ENCODE measurements around the gene PGGHG. TPM values are rescaled to one million over a fixed set of nuclear protein-coding genes. Genes with fewer than 3 reads are reported as not detected.

The PGGHG gene
- total RNA-seq, 2 experiments from 2014 or later, result 670 to 671 TPM

DNA sequence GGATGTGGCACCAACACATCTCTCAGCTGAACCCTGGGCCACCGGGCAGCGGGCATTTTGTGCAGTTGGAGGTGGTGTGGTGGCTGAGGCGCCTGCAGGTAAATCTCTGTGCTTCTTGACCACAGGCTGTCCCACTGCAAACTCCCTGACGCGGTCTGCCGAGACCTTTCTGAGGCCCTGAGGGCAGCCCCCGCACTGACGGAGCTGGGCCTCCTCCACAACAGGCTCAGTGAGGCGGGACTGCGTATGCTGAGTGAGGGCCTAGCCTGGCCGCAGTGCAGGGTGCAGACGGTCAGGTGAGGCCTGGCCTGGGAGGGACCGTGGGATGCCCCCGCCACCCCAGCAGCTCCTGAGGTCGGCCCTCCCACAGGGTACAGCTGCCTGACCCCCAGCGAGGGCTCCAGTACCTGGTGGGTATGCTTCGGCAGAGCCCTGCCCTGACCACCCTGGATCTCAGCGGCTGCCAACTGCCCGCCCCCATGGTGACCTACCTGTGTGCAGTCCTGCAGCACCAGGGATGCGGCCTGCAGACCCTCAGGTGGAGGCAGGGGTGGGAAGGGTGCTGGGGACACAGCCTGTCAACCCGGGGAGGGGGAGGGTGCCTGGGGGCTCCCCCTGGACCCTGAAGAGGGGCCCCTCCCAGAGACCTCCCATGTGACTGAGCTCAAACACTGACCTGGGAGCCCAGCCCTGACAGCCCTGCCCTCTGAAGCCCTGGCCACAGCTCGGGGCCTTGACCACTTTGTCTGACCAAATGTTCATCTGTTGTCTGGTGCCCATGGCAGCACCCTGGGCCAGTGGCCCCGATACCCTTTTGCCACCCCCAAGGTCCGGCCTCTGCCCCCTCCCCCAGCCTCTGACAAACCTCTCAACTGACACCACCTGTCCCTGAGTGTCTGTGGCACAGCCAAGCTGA is 4.6 kb upstream of the PGGHG start:
- Mint-ChIP-seq H3K4me1 (ENCODE audit: low read depth) (peaks cover 47% of the 10 kb centered on the region), H3K4me3 (no peak overlapping the region), H3K27me3 (peaks cover 17% of the 10 kb centered on the region), H3K9me3 (no peaks in the 10 kb centered on the region), H3K36me3 (ENCODE audit: low read depth) (peaks cover 30% of the 10 kb centered on the region), H3K27ac (peak overlapping the region; percentile 70)
- Histone ChIP-seq H3K27me3 (ENCODE audit: control insufficient read depth in 1 of 2, insufficient read depth in 2 of 2, low read length in 2 of 2) (peaks cover 10 to 23% of the 10 kb centered on the region in 2 experiments), H3K4me1 (ENCODE audit: insufficient read depth, low read length) (peaks cover 63% of the 10 kb centered on the region), H3K9me3 (ENCODE audit: control insufficient read depth in 1 of 2, insufficient read depth in 1 of 2, low read length in 2 of 2) (no peaks in the 10 kb centered on the region), H3K27ac (ENCODE audit: low read depth in 1 of 2, low read length in 2 of 2) (no peak overlapping the region), H3K4me3 (ENCODE audit: low read length) (no peak overlapping the region), H3K36me3 (ENCODE audit: insufficient read depth, low read length) (no peaks in the 10 kb centered on the region)
- CTCF ChIA-PET, result interaction anchor here (1.1 kb wide), 1 partner anchor 34 kb away, joined by 3 read pairs; no protein-coding TSS in a partner anchor
- no peak for ATAC-seq (ENCODE audit: poor library complexity)
- peak in 3 of 14 experiments; percentile 1 to 31 (median 20) for DNase-seq
- TF ChIP-seq, protein P1, sequence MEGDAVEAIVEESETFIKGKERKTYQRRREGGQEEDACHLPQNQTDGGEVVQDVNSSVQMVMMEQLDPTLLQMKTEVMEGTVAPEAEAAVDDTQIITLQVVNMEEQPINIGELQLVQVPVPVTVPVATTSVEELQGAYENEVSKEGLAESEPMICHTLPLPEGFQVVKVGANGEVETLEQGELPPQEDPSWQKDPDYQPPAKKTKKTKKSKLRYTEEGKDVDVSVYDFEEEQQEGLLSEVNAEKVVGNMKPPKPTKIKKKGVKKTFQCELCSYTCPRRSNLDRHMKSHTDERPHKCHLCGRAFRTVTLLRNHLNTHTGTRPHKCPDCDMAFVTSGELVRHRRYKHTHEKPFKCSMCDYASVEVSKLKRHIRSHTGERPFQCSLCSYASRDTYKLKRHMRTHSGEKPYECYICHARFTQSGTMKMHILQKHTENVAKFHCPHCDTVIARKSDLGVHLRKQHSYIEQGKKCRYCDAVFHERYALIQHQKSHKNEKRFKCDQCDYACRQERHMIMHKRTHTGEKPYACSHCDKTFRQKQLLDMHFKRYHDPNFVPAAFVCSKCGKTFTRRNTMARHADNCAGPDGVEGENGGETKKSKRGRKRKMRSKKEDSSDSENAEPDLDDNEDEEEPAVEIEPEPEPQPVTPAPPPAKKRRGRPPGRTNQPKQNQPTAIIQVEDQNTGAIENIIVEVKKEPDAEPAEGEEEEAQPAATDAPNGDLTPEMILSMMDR (IDR thresholded peaks at IDR 0.05), result no peak
- intact Hi-C loops (cut with DNase I, micrococcal nuclease), result loop anchor here (2.0 to 5.0 kb wide), 3 partner anchors 14 to 47 kb away; partner anchors contain the start of genes PSMD13 (in 1 of the 2) and SIRT3 (in 1 of the 2)
- POLR2A ChIA-PET, result interaction anchor here (0.7 to 7.5 kb wide), 6 partner anchors 16 to 163 kb away, joined by 3 to 185 read pairs (median 5); partner anchors contain the start of genes BET1L and RIC8A

DNA sequence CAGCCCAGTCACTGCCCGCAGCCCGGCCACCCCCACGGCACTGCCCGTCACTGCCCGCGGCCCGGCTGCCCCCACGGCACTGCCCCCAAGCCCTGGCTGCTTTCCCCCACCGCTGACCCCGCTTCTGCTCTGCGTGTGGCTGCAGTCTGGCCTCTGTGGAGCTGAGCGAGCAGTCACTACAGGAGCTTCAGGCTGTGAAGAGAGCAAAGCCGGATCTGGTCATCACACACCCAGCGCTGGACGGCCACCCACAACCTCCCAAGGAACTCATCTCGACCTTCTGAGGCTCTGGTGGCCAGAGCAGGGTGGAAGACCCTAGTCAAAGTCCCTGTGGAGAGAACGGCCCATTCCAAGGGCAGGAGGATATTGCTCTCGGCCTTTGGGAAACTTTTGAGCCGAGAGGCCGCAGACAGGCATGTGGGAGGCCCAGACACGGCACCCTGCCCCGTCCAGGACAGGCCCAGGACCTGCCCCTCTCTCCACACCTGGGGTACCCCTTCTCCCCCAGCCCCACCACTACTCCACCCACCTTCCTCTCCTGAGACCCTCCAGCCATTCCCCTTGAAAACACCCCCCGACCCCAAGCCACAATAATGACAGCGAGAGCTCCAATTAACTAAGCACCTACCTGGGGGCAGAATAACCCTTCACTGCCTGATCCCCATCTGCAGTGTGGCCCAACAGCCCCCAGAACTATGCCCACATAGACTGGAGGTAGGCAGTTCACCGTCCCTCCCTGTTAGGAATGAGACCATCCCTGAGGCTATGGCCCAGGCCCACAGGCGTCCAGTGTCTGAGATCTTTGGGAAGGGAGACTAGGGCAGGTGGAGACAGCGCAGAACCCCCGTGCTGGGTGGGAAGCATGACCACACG is 3.7 kb upstream of the PGGHG start:
- Mint-ChIP-seq H3K9me3 (no peaks in the 10 kb centered on the region), H3K27ac (peak overlapping the region; percentile 93), H3K4me3 (peak overlapping the region; percentile 45), H3K36me3 (ENCODE audit: low read depth) (peaks cover 38% of the 10 kb centered on the region), H3K4me1 (ENCODE audit: low read depth) (peaks cover 49% of the 10 kb centered on the region), H3K27me3 (peaks cover 17% of the 10 kb centered on the region)
- Histone ChIP-seq H3K4me3 (ENCODE audit: low read length) (no peak overlapping the region), H3K36me3 (ENCODE audit: insufficient read depth, low read length) (no peaks in the 10 kb centered on the region), H3K4me1 (ENCODE audit: insufficient read depth, low read length) (peaks cover 63% of the 10 kb centered on the region), H3K27me3 (ENCODE audit: control insufficient read depth in 1 of 2, insufficient read depth in 2 of 2, low read length in 2 of 2) (peaks cover 10 to 18% of the 10 kb centered on the region in 2 experiments), H3K27ac (ENCODE audit: low read depth in 1 of 2, low read length in 2 of 2) (peak overlapping the region in 1 of 2 donors; percentile 98), H3K9me3 (ENCODE audit: control insufficient read depth in 1 of 2, insufficient read depth in 1 of 2, low read length in 2 of 2) (no peaks in the 10 kb centered on the region)
- ChIA-PET CTCF (no interaction called here), POLR2A (interaction anchor here (1.3 to 6.9 kb wide), 4 partner anchors 7 to 78 kb away, joined by 3 to 148 read pairs (median 63); partner anchors contain the start of genes BET1L, NLRP6 and RIC8A)
- TF ChIP-seq, protein P1 (IDR thresholded peaks at IDR 0.05), result no peak
- ATAC-seq (ENCODE audit: poor library complexity) (no peak), DNase-seq (peak in 3 of 14 experiments; percentile 0 to 30 (median 2))
- intact Hi-C loops (cut with DNase I, micrococcal nuclease), result loop anchor here (2.0 to 5.0 kb wide), 3 partner anchors 14 to 48 kb away; partner anchors contain the start of genes PSMD13 (in 1 of the 2) and SIRT3 (in 1 of the 2)

DNA sequence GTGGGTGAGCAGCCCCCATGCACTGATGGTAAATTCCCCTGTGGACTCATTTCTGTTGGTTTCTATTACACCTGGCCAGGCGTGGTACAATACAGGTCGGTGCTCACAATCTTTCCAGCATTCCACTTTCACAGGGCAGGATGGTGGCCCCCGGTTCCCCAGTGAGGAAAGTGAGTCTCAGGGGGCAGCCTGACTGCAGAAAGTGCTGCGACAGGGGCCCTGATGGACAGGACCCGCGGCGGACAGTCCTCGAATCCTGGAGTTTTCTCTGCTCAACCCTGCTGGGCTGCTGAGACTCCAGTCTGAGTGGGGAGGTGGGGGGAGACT is 3.1 kb upstream of the PGGHG start:
- peak overlapping the region; percentile 93 for H3K27ac Mint-ChIP-seq
- peak overlapping the region in 1 of 2 donors; percentile 98 for H3K27ac ChIP-seq (ENCODE audit: low read depth in 1 of 2, low read length in 2 of 2)
- H3K36me3 ChIP-seq (ENCODE audit: insufficient read depth, low read length), result no peaks in the 10 kb centered on the region
- peak in 1 of 14 experiments; percentile 27 for DNase-seq
- H3K4me1 ChIP-seq (ENCODE audit: insufficient read depth, low read length), result peaks cover 62% of the 10 kb centered on the region
- H3K27me3 Mint-ChIP-seq, result peaks cover 17% of the 10 kb centered on the region
- H3K36me3 Mint-ChIP-seq (ENCODE audit: low read depth), result peaks cover 37% of the 10 kb centered on the region
- H3K9me3 Mint-ChIP-seq, result no peaks in the 10 kb centered on the region
- TF ChIP-seq, protein P1 (IDR thresholded peaks at IDR 0.05), result no peak
- H3K4me1 Mint-ChIP-seq (ENCODE audit: low read depth), result peaks cover 52% of the 10 kb centered on the region
- H3K4me3 Mint-ChIP-seq, result peak overlapping the region; percentile 45
- intact Hi-C loops (cut with DNase I, micrococcal nuclease), result loop anchor here (2.0 to 5.0 kb wide), 3 partner anchors 15 to 49 kb away; partner anchors contain the start of genes PSMD13 (in 1 of the 2) and SIRT3 (in 1 of the 2)
- H3K9me3 ChIP-seq (ENCODE audit: control insufficient read depth in 1 of 2, insufficient read depth in 1 of 2, low read length in 2 of 2), result no peaks in the 10 kb centered on the region
- H3K27me3 ChIP-seq (ENCODE audit: control insufficient read depth in 1 of 2, insufficient read depth in 2 of 2, low read length in 2 of 2), result peaks cover 10 to 18% of the 10 kb centered on the region in 2 experiments
- no peak overlapping the region for H3K4me3 ChIP-seq (ENCODE audit: low read length)
- ChIA-PET CTCF (interaction anchor here (3.8 kb wide), 1 partner anchor 35 kb away, joined by 19 read pairs; no protein-coding TSS in a partner anchor), POLR2A (interaction anchor here (3.3 to 6.9 kb wide), 3 partner anchors 8 to 79 kb away, joined by 32 to 148 read pairs (median 94); partner anchors contain the start of genes BET1L, NLRP6 and RIC8A)
- no peak for ATAC-seq (ENCODE audit: poor library complexity)
